Erythroblast (primary cell): ENCODE measurements around the gene RPL19.

ENCODE experiments used
- GATA1 ChIP-seq: IDR thresholded peaks from 2 replicates; pipeline ENCODE4 v1.6.1; 2011; ENCODE audit warnings: low read depth, mild to moderate bottlenecking, control low read depth, low read length, moderate library complexity
- POLR2A ChIP-seq: IDR thresholded peaks from 2 replicates; pipeline ENCODE4 v1.6.1; 2011; ENCODE audit warnings: mild to moderate bottlenecking, low read length

DNA sequence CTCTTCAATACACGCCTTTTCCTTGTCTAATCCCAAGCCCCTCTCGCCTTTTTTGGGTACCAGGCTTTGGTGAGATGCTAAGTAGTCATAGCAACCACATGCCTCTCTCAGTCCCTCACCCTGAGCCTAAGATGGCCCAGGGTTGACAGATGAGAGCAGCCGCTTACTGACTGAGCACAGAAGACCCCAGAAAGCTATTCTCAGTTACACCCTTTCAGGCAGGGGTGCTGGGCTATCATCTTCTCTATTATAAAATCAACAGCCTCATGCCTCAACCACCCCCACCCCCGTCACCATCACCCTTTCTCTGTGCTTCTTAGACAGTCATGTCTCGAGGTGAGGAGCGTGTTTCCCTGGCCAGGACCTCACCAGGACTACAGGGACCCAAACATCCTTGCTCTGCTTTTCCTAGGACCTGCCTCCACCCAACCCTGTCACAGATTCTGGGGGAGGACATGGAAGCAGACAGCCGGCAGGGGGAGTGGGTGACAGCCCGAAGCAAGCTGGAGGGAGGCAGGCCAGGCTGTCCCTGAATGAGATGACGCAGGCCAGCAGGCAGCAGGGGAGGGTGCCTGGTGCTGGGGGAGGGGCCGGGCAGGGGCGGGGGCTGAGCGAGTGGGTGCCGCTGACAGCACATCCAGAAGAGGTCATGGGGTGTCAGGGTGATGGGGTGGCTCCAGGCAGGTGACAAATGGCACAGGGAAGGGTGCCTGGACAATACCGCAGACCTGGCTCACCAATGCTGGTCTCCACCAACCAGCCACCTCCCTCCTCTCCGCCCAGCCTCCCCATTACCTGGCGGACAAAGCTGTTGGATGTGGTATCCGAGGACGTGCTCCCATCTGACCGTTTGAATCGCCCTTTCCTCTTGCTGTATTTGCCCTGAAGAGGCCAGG, 5.7 kb upstream of the RPL19 start:
- TF ChIP-seq POLR2A: no peak
- no peak for TF ChIP-seq GATA1
